NCI-H2107 treated with DMSO at 0.1 percent for 48 hours (cell line): ENCODE results near the gene NEK2.
"Not testable (repeated sequence)": the region's sequence is repeated elsewhere in the genome, so short reads cannot be mapped to it uniquely, and the experiment has no call there.

Experiments used
- DNase-seq: peaks from one replicate; lab custom pipeline; 2025; ENCODE audit not compliant: unreplicated experiment; lab: John Stamatoyannopoulos, UW

The NEK2 gene

DNA sequence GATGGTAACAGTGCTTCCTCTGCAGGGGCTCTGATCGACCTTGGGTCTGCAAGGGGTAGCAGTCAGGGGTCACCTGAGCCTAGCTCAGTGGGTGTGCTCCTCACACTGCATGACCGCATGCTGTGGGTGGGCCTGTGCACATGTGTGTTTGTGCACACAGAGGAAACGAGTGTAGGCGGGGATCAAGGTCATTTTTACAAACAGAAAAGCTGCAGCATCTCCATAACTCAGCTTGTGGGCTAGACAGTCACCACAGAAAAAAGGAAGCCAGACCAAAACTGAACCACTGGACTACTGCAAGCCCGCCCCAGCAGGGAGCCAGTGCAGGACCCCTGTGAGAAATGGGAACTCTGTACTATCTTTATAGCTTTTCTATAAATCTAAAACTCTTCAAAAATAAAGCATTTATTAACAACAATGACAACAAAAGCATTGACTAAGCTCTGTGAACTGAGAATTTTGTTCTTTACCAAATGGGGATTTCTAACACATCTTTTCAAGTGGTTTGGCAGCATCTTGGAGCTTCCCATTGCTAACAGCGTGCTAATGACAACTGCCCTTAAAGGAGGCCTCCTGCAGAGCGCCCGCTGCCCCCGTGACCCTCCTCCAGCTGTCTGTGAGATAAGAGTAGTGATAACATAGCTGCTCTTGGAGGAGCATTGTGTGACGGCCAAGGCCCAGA lies 19.9 kb upstream of the NEK2 start:
- DNase-seq, result no peak

DNA sequence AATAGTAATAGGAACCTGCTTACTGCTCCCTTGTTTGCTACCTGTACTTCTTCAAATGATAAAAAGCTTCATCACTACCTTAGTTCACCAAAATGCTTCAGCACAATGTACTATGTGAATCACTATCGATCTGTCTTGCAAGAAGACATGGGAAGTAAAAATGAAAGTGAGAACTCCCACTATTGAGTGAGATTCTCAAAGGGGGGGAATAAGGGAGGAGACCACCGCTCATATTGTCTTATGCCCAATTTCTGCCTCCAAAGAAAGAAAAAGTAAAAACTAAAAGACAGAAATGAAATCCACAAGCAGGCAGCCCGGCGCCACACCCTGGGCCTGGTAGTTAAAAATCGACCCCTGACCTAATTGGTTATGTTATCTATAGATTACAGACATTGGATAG lies 18.5 kb upstream of the NEK2 start:
- DNase-seq, result not testable (repeated sequence)

GRCh38 chr1:211688421-211688820 lies 13.0 kb upstream of the NEK2 start:
- DNase-seq, result no peak

DNA sequence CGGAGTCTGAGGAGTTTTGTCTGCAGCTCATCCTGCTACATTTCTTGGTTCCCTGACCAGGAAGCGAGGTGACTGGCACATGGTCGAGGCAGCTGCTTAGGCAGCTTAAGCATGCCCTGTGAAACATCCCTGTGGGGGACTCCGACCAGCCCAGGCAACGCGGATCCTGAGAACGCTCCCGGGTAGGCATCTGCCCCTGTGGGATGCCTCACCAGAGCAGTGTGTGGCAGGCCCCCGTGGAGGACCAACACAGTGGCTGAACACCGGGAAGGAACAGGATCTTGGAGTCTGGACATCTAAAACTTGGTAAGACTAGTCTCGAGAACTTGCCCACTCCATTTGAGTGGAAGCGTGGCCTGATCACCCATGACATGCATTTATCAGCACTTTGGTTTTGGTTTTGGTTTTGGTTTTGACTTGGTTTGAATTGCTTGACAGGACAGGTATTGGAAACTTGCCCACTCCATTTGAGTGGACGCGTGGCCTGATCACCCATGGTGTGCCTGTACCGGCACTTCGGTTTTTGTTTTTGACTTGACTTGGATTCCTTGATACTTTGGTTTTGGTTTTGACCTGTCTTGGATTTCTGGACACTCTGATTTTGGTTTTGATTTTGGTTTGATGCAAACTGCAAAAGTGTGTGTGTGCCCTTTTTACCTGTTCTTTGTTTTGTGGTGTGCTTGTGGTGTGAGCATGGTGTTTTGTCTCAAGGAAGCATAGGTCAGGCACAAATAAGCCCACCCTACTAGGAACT lies 12.2 kb upstream of the NEK2 start:
- DNase-seq, result no peak

GRCh38 chr1:211685823-211686222 lies 10.4 kb upstream of the NEK2 start:
- DNase-seq, result peak; percentile 37

DNA sequence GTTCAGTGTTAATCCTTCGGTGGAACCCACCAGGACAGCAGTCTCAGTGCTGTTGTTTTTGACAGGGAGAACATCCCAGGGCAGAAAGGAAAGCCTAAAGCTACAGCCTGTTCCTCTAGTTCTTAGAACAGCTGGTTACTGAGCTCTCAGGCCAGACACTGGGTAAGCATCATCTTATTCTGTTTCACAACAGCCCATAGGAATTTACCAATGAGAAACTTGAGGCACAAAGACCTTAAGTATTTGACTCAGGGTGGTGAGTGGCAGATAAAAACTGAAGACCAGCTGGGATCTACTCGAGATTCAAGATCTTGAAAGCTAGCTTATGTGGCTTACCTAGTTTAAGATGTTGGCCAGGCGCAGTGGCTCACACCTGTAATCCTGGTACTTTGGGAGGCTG lies 9.4 kb upstream of the NEK2 start:
- no peak for DNase-seq

DNA sequence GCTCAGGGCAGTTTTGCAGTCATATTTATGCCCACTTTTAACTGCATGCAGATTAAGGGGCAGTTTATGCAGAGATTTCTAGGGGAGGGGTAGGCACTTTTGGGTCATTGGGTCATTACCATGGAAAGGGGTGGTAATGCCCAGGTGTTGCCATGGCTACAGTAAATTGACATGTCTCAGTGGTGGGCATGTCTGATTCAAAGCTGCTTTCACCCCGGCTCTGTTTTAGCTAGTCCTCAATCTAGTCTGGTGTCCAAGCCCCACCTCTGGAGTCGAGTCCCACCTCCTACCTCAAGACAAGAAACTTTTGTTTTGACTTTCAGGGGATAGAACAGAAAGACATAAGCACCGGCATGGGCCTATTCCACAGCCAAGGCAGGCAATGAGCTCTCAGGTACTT lies 8.9 kb upstream of the NEK2 start:
- DNase-seq, result no peak

DNA sequence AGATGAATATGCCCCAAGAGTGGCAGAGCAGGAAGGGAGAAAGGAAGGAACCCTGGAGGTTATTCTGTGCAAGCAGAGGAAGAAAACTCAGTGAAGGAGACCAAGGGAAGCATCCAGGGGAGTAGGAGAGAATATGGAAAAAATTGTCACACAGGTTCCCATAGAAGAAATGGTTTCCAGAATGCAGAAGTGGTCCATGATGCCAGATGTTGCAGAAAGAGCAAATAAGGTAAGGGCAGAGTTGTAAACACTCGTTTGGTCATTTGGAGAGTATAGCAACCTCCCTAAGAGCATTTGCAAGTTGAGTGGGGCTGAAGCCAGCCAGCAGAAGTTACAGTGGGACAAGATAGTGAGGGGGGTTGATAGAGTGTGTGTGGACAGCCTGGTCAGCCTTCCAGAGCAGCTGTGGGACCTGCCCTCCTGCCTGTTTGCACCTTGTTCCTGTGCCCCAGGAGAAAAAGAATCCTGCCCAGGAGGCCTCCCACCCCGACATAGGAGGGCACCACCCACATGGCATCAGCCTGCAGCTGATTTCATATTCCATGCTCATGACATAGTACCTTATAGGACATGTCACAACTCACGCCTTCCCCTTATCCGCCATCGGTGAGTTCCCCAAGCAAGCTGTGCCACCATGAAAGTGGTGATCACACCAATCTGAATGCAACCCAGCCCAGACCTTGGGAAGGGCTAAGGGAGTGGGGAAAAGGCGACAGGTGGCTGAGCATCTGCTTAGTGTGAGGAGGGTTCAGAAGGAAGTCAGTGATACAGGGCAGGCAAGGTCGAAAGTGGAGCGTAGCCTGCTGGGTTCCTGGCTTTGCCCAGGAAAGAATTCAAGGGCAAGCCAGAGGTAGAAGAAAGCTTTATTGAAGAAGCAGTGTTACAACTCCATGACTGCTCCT lies 8.2 kb upstream of the NEK2 start:
- DNase-seq, result no peak

DNA sequence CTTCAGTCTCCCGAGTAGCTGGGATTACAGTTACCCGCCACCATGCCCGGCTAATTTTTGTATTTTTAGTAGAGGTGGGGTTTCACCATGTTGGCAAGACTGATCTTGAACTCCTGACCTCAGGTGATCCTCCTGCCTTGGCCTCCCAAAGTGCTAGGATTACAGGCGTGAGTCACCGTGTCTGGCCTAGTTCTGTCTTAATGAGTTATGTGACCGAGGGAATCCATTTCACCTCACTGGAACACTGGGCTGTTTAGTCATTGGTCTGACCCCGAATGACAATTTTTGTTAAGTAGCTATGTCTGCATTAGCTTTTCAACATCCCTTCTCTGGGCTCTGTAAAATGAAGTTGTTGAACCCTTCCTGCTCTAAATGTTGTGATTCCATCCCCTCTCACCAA lies 6.8 kb upstream of the NEK2 start:
- not testable (repeated sequence) for DNase-seq

GRCh38 chr1:211680752-211681327 lies 5.4 kb upstream of the NEK2 start:
- DNase-seq, result peak; percentile 93

DNA sequence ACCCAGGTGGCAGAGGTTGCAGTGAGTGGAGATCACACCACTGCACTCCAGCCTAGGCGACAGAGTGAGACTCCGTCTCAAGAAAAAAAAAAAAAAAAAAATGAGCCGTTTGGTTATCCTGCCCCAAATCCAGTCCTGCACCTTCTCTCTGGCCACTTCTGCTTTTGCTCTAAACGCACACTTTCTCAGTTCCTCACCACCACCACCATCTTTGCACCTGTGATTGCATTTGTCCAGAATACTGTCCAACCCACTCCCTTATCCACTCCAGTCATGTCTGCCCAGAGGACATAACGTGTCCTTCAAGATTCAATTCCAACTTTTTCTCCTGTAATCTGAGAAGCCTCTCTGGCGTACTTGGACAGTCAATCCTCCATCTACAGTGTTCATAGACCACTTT lies 2.2 kb upstream of the NEK2 start:
- DNase-seq, result no peak

- DNase-seq, result no peak
Measured at GRCh38 chr1:211676761-211677160, 1.3 kb upstream of the NEK2 start.

DNA sequence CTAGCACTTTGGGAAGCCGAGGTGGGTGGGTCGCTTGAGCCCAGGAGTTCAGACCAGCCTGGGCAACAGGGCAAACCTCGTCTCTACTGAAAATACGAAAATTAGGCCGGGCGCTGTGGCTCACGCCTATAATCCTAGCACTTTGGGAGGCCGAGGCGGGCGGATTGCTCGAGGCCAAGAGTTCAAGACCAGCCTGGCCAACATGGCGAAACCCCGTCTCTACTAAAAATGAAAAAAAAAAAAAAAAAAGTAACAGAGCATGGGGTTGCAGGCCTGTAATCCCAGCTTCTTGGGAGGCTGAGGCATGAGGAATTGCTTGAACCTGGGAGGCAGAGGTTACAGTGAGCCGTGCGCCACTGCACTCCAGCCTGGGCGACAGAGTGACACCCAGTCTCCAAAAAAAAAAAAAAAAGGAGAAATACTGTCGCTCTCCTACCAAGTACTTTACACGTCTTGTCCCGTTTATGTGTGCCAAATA lies 724 bp upstream of the NEK2 start:
- DNase-seq, result no peak

DNA sequence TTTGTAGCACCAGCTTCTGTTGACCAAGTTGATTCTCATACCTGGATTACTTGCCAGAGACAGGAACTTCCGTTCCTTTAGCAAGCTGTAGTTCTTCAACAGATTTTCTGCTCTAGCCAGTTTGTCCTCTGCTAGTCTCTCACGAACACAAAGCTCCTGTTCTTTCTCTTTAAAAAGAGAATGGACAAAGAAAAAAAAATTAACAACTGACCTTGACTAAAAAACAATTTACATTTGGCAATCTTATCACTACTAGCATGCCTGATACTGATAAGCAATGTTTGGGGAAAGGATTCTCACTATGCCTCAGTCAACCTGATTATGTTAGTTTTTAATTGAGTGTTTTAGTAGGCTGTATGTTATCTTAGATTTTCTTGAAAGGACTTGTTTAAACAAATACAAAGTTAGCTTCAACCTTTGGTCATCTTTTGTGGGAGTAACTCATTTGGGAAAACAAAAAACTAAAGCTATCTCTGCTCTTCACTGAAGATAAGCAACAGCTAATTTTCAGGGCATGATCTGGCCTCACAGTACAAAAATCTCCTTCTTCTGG lies 8.3 kb downstream of the NEK2 start:
- DNase-seq, result no peak

GRCh38 chr1:211660718-211661222 lies 14.7 kb downstream of the NEK2 start:
- no peak for DNase-seq

DNA sequence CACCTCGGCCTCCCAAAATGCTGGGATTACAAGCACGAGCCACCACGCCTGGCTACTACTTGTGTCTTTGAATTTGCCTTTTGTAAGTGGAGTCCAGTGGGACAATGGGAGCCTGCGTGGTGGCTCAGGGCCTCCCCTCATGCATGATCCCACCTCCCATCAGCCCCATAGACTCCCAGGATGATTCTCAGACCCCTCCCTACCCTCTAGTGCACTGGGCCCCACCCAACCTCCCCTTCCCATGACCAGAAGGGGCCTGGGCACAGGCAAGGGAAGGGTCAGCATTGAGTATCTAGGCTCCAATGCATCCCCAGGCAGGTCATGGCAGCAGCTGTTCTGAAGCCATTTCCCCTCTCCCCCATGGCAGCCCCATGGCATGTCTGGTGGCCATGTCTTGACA lies 18.7 kb downstream of the NEK2 start:
- DNase-seq, result no peak

- DNase-seq, result peak; percentile 90
Measured at GRCh38 chr1:211654838-211655787, 20.3 kb downstream of the NEK2 start.

DNA sequence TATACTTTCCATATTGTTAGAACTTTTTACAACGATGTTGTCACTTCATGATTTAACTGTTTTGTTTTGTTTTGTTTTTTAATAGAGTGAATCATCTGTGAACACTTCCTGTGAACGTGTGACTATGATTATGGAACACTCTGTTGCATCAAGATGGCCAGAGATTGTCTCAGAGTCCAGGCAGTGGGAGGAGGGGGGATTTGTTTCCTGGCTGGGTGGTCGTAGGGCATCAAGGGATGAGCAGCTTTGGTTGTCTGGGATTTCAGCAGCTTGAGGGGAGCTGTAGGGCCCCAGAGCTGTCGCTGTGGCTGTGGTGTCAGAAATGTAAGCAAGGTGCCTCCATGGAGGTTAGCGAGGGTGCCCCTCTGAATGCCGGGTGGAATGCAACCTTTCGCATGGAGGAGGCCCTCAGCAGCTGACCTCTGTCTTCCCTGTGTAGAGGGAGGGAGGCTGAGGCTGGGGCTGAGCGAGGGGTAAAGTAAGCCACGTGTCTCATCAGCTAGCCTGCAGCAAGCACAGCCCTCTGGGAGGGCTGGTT lies 21.4 kb downstream of the NEK2 start:
- no peak for DNase-seq

- no peak for DNase-seq
Measured at GRCh38 chr1:211653293-211653692, 22.1 kb downstream of the NEK2 start.
